Sigmoid colon (tissue), 7 donors: Measurements from ENCODE around the gene CHST1. TPM values are rescaled to one million over a fixed set of nuclear protein-coding genes. Genes with fewer than 3 reads are reported as not detected.

Experiments used
- DNase-seq: peaks from one replicate; pipeline ENCODE4 v3.0.0-alpha.2; 2019
- H3K27ac ChIP-seq, 4 donors: fragments of 200-600 bp; sonication (generic); one replicate each; pipeline ENCODE4 v1.5.1; 2016 to 2019; ENCODE audit warnings: mild to moderate bottlenecking in 1 of 4
- H3K27me3 ChIP-seq, 3 donors: fragments of 200-600 bp; sonication (generic); one replicate each; pipeline ENCODE4 v1.5.1; 2019; ENCODE audit warnings: mild to moderate bottlenecking in 1 of 3
- H3K36me3 ChIP-seq, 4 donors: fragments of 200-600 bp; sonication (generic); one replicate each; pipeline ENCODE4 v1.5.1; 2016 to 2019
- H3K4me1 ChIP-seq, 4 donors: fragments of 200-600 bp; sonication (generic); one replicate each; pipeline ENCODE4 v1.5.1; 2017 to 2019
- H3K4me3 ChIP-seq, 4 donors: fragments of 200-600 bp; sonication (generic); one replicate each; pipeline ENCODE4 v1.5.1; 2017 to 2019; ENCODE audit warnings: mild to moderate bottlenecking in 2 of 4, moderate library complexity in 1 of 4
- H3K9me3 ChIP-seq, 4 donors: fragments of 200-600 bp in 3 of 4; sonication (generic) in 3 of 4; one replicate each; pipeline versions ENCODE4 v1.5.1 to v1.6.1; 2013 to 2019
- EP300 ChIP-seq, 4 donors: sonication (generic); formaldehyde crosslinking; IDR thresholded peaks; one replicate each; pipeline ENCODE4 v1.6.1; 2017; ENCODE audit warnings: antibody characterized with exemption in 4 of 4
- POLR2A ChIP-seq, 2 donors: fragments of 450-650 bp; IDR thresholded peaks; one replicate each; pipeline ENCODE4 v1.6.1; 2016; ENCODE audit warnings: antibody characterized with exemption in 2 of 2, mild to moderate bottlenecking in 2 of 2, moderate library complexity in 2 of 2
- POLR2AphosphoS5 ChIP-seq, 4 donors: sonication (generic); formaldehyde crosslinking; IDR thresholded peaks; one replicate each; pipeline ENCODE4 v1.6.1; 2017; ENCODE audit warnings: antibody characterized with exemption in 4 of 4
- whole genome bisulfite sequencing, 2 donors: extraction: QIAGEN DNeasy Blood & Tissue Kit; methylation state at CpG; one replicate each; pipeline ENCODE4 v1.1.7; 2013; 5-methylcytosine and 5-hydroxymethylcytosine counted together
- intact Hi-C: fragments of 100-400 bp; cut with DNase I; formaldehyde crosslinking; loops from one replicate; pipeline ENCODE4 v1.15.1; 2023
- polyA plus RNA-seq, 3 donors: library from polyadenylated mRNA; stranded (reverse); fragments of 200-250 nt; gene quantifications; one replicate each; pipeline ENCODE4 v1.2.3, GENCODE V29; 2013
- small RNA-seq, 3 donors: library from RNA; depleted of rRNA; stranded (forward); fragments of <200 nt; gene quantifications; one replicate each; pipeline ENCODE3, GENCODE V24; 2016
- total RNA-seq, 4 donors: library from RNA; depleted of rRNA; stranded (reverse); fragments of >200 nt; gene quantifications; one replicate each; pipeline ENCODE4 v1.1.0, GENCODE V29; 2016
- TF ChIP-seq, protein P1 (sequence below), 4 experiments: fragments of 450-650 bp in 3 of 4; fragments of 200-600 bp in 1 of 4; IDR thresholded peaks; one replicate each; pipeline ENCODE4 v1.5.1; 2016 to 2019; ENCODE audit warnings: antibody characterized with exemption in 4 of 4, mild to moderate bottlenecking in 3 of 4, moderate library complexity in 2 of 4
- donor health status: healthy with polysubstance abuse.
- donor health status: Bipolar disorder and iron deficiency.
- donor health status: healthy.

CHST1 gene
- total and polyA plus RNA-seq, 7 donors = 0.23 to 1.5 (median 1.2) TPM

DNA sequence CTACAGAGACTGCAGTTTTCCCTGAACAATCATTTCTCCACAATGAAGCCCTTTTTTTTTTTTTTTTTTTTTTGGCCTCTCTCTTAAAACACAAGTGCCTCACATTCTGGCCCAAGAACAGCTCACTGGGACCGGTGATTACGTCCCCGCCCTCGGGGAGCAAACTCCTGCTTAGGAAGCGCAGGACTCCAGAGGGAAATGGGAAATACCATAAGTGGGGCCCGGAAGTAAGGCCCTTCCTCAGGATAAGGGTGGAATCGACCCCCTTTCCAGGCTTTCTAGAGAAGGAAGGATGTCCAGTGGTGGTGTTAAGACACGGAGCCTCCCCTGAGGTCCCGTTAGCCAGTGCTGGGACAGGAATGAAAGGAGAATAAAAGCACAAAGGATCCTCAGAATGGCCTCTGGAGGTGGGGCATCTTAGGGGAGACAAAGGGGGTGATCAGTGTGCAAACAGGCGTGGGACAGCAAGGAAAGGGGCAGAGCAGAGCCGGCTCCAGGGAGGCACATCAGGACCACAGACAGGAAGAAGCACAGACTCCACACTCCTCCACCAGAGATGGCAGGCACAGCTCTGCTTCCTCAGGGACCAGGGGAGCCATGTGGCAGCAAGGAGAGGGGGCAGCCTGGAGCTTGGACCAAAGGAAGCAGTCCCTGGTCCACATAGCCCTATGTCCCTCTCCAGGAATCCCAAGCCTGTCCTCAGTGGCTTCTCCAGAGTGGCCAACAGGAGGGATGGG lies 61.3 kb downstream of the CHST1 start:
- TF ChIP-seq POLR2AphosphoS5 (IDR thresholded peaks at IDR 0.05) (no peak), POLR2A (IDR thresholded peaks at IDR 0.05) (no peak), EP300 (IDR thresholded peaks at IDR 0.05) (no peak)
- TF ChIP-seq, protein P1, sequence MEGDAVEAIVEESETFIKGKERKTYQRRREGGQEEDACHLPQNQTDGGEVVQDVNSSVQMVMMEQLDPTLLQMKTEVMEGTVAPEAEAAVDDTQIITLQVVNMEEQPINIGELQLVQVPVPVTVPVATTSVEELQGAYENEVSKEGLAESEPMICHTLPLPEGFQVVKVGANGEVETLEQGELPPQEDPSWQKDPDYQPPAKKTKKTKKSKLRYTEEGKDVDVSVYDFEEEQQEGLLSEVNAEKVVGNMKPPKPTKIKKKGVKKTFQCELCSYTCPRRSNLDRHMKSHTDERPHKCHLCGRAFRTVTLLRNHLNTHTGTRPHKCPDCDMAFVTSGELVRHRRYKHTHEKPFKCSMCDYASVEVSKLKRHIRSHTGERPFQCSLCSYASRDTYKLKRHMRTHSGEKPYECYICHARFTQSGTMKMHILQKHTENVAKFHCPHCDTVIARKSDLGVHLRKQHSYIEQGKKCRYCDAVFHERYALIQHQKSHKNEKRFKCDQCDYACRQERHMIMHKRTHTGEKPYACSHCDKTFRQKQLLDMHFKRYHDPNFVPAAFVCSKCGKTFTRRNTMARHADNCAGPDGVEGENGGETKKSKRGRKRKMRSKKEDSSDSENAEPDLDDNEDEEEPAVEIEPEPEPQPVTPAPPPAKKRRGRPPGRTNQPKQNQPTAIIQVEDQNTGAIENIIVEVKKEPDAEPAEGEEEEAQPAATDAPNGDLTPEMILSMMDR (IDR thresholded peaks at IDR 0.05) = no peak
- Histone ChIP-seq H3K4me3 (no peak overlapping the region), H3K27me3 (peaks cover 0 to 9% (median 0%) of the 10 kb centered on the region in 3 donors), H3K27ac (no peak overlapping the region), H3K4me1 (no peaks in the 10 kb centered on the region), H3K36me3 (no peaks in the 10 kb centered on the region), H3K9me3 (peaks cover 0 to 4% (median 0%) of the 10 kb centered on the region in 4 donors)
- WGBS, 2 donors = 32 to 36% methylated on average over 11 of the region's 11 CpGs
- DNase-seq = no peak
- intact Hi-C loops = no loop called here

- Histone ChIP-seq H3K4me3 (no peak overlapping the region), H3K4me1 (no peaks in the 10 kb centered on the region), H3K9me3 (peaks cover 0 to 4% (median 0%) of the 10 kb centered on the region in 4 donors), H3K36me3 (no peaks in the 10 kb centered on the region), H3K27ac (no peak overlapping the region), H3K27me3 (no peaks in the 10 kb centered on the region)
- peak; percentile 27 for DNase-seq
- 76 to 87% methylated on average over 11 of the region's 11 CpGs for WGBS, 2 donors
- intact Hi-C loops = no loop called here
- TF ChIP-seq, protein P1 (IDR thresholded peaks at IDR 0.05) = no peak
- TF ChIP-seq POLR2AphosphoS5 (IDR thresholded peaks at IDR 0.05) (no peak), EP300 (IDR thresholded peaks at IDR 0.05) (no peak), POLR2A (IDR thresholded peaks at IDR 0.05) (no peak)
Observed at GRCh38 chr11:45599161-45599943, 66.1 kb downstream of the CHST1 start.

Small RNAs within 50 kb of the gene (small RNA-seq; reads per million reads assigned to genes)
- gene MIR7154 = 0 reads per million in 3 donors

Other genes starting within 250 kb of the CHST1 start
- 1 to 10 TPM; 5.3 to 8.6 (median 7.2) TPM for gene SLC35C1, start 139.5 kb upstream of the CHST1 start, total RNA-seq
- gene SLC35C1, start 139.5 kb upstream of the CHST1 start, polyA plus RNA-seq = 10 to 100 TPM; 11.6 to 38.9 (median 20.4) TPM
- 10 to 100 TPM; 27.5 to 49.3 (median 38.9) TPM for gene CRY2, start 181.9 kb upstream of the CHST1 start, total RNA-seq
- 10 to 100 TPM in 2 of 3 donors, 1 to 10 TPM in 1; 5.3 to 14.9 (median 13.2) TPM for gene CRY2, start 181.9 kb upstream of the CHST1 start, polyA plus RNA-seq
- 10 to 100 TPM in 2 of 4 donors, 1 to 10 TPM in 2; 4.9 to 15.5 (median 8.8) TPM for gene MAPK8IP1, start 220.0 kb upstream of the CHST1 start, total RNA-seq
- 1 to 10 TPM; 1.2 to 4.2 (median 1.8) TPM for gene MAPK8IP1, start 220.0 kb upstream of the CHST1 start, polyA plus RNA-seq
- 1 to 10 TPM in 2 of 4 donors, not detected in 2; 2.2 to 3.5 TPM for gene FREY1, start 241.6 kb upstream of the CHST1 start, total RNA-seq
- gene FREY1, start 241.6 kb upstream of the CHST1 start, polyA plus RNA-seq = under 1 TPM in 1 of 3 donors, not detected in 2; 0.64 TPM